ENCODE results near the gene VWA1.

Gene VWA1

DNA sequence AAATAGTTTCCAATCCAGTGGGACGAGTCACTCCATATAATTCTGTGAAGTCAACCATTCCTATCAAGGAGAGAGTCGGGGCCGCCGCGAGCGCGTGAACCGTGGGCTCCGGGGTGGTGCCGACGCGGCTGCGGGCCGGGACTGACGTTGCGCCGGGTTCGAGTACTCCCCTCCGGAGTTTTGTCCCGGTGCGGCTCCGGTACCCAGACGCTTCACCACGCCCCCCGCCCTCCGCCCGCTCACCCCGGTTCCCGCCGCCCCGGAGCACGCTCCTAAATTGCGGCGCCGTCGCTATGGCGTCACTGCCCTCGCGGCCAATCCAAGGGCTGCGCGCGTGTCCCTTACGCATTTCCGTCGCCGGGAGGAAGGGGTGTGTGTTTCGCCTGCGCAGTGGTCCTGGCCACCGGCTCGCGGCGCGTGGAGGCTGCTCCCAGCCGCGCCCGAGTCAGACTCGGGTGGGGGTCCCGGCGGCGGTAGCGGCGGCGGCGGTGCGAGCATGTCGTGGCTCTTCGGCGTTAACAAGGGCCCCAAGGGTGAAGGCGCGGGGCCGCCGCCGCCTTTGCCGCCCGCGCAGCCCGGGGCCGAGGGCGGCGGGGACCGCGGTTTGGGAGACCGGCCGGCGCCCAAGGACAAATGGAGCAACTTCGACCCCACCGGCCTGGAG is 36.0 kb downstream of the VWA1 start, which contains the start of gene ATAD3B (continued):
- TF ChIP-seq, protein P1, sequence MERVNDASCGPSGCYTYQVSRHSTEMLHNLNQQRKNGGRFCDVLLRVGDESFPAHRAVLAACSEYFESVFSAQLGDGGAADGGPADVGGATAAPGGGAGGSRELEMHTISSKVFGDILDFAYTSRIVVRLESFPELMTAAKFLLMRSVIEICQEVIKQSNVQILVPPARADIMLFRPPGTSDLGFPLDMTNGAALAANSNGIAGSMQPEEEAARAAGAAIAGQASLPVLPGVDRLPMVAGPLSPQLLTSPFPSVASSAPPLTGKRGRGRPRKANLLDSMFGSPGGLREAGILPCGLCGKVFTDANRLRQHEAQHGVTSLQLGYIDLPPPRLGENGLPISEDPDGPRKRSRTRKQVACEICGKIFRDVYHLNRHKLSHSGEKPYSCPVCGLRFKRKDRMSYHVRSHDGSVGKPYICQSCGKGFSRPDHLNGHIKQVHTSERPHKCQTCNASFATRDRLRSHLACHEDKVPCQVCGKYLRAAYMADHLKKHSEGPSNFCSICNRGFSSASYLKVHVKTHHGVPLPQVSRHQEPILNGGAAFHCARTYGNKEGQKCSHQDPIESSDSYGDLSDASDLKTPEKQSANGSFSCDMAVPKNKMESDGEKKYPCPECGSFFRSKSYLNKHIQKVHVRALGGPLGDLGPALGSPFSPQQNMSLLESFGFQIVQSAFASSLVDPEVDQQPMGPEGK (tag by site-specific recombination; IDR thresholded peaks at IDR 0.05): peak; percentile 86
- no peak for TF ChIP-seq GFI1B (tag by site-specific recombination; IDR thresholded peaks at IDR 0.05)
- peak; percentile 94 for TF ChIP-seq SP2 (tag by site-specific recombination; IDR thresholded peaks at IDR 0.05)
- TF ChIP-seq ZNF335 (tag by site-specific recombination; conservative IDR thresholded peaks at IDR 0.05): peak; percentile 59
- TF ChIP-seq ZNF560 (tag by site-specific recombination; IDR thresholded peaks at IDR 0.05; ENCODE audit: borderline replicate concordance): no peak
- peak; percentile 52; the same call in 1 of the 2 replicates for TF ChIP-seq GLIS2 (tag by site-specific recombination; IDR thresholded peaks at IDR 0.05)
- TF ChIP-seq, protein P2, sequence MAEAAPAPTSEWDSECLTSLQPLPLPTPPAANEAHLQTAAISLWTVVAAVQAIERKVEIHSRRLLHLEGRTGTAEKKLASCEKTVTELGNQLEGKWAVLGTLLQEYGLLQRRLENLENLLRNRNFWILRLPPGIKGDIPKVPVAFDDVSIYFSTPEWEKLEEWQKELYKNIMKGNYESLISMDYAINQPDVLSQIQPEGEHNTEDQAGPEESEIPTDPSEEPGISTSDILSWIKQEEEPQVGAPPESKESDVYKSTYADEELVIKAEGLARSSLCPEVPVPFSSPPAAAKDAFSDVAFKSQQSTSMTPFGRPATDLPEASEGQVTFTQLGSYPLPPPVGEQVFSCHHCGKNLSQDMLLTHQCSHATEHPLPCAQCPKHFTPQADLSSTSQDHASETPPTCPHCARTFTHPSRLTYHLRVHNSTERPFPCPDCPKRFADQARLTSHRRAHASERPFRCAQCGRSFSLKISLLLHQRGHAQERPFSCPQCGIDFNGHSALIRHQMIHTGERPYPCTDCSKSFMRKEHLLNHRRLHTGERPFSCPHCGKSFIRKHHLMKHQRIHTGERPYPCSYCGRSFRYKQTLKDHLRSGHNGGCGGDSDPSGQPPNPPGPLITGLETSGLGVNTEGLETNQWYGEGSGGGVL (tag by site-specific recombination; IDR thresholded peaks at IDR 0.05): peak; percentile 7; the same call in 1 of the 2 replicates
- TF ChIP-seq, protein P3, sequence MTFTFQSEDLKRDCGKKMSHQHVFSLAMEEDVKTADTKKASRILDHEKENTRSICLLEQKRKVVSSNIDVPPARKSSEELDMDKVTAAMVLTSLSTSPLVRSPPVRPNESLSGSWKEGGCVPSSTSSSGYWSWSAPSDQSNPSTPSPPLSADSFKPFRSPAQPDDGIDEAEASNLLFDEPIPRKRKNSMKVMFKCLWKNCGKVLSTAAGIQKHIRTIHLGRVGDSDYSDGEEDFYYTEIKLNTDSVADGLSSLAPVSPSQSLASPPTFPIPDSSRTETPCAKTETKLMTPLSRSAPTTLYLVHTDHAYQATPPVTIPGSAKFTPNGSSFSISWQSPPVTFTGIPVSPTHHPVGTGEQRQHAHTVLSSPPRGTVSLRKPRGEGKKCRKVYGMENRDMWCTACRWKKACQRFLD (tag by site-specific recombination; IDR thresholded peaks at IDR 0.05): peak; percentile 19; the same call in 1 of the 2 replicates
- TF ChIP-seq, protein P4, sequence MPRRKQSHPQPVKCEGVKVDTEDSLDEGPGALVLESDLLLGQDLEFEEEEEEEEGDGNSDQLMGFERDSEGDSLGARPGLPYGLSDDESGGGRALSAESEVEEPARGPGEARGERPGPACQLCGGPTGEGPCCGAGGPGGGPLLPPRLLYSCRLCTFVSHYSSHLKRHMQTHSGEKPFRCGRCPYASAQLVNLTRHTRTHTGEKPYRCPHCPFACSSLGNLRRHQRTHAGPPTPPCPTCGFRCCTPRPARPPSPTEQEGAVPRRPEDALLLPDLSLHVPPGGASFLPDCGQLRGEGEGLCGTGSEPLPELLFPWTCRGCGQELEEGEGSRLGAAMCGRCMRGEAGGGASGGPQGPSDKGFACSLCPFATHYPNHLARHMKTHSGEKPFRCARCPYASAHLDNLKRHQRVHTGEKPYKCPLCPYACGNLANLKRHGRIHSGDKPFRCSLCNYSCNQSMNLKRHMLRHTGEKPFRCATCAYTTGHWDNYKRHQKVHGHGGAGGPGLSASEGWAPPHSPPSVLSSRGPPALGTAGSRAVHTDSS (tag by site-specific recombination; IDR thresholded peaks at IDR 0.05): no peak
- TF ChIP-seq ZBTB21 (tag by site-specific recombination; IDR thresholded peaks at IDR 0.05): peak; percentile 99
- 0 out of 2 replicates have a peak, but pooled peaks have one; percentile 58 for TF ChIP-seq ZNF660 (tag by site-specific recombination; IDR thresholded peaks at IDR 0.05)
- TF ChIP-seq, protein P5, sequence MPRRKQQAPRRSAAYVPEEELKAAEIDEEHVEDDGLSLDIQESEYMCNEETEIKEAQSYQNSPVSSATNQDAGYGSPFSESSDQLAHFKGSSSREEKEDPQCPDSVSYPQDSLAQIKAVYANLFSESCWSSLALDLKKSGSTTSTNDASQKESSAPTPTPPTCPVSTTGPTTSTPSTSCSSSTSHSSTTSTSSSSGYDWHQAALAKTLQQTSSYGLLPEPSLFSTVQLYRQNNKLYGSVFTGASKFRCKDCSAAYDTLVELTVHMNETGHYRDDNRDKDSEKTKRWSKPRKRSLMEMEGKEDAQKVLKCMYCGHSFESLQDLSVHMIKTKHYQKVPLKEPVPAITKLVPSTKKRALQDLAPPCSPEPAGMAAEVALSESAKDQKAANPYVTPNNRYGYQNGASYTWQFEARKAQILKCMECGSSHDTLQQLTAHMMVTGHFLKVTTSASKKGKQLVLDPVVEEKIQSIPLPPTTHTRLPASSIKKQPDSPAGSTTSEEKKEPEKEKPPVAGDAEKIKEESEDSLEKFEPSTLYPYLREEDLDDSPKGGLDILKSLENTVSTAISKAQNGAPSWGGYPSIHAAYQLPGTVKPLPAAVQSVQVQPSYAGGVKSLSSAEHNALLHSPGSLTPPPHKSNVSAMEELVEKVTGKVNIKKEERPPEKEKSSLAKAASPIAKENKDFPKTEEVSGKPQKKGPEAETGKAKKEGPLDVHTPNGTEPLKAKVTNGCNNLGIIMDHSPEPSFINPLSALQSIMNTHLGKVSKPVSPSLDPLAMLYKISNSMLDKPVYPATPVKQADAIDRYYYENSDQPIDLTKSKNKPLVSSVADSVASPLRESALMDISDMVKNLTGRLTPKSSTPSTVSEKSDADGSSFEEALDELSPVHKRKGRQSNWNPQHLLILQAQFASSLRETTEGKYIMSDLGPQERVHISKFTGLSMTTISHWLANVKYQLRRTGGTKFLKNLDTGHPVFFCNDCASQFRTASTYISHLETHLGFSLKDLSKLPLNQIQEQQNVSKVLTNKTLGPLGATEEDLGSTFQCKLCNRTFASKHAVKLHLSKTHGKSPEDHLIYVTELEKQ (tag by site-specific recombination; IDR thresholded peaks at IDR 0.05; ENCODE audit: borderline replicate concordance): 0 out of 2 replicates have a peak, but pooled peaks have one; percentile 22
- peak; percentile 68; the same call in 1 of the 2 replicates for TF ChIP-seq ZNF391 (tag by site-specific recombination; IDR thresholded peaks at IDR 0.05; ENCODE audit: borderline replicate concordance, low read depth)
- no peak for TF ChIP-seq TRIM28 (IDR thresholded peaks at IDR 0.05; ENCODE audit: borderline replicate concordance, low read length)
- peak; percentile 48; the same call in 1 of the 2 replicates for TF ChIP-seq WT1 (tag by site-specific recombination; IDR thresholded peaks at IDR 0.05)
- peak; percentile 55; the same call in 1 of the 2 replicates for TF ChIP-seq KLF7 (tag by site-specific recombination; IDR thresholded peaks at IDR 0.05; ENCODE audit: borderline replicate concordance)
- peak; percentile 74 for TF ChIP-seq SP7 (tag by site-specific recombination; IDR thresholded peaks at IDR 0.05)
- TF ChIP-seq HOXA7 (CRISPR knock-in tag; IDR thresholded peaks at IDR 0.05; ENCODE audit: borderline replicate concordance): no peak
- TF ChIP-seq, protein P6, sequence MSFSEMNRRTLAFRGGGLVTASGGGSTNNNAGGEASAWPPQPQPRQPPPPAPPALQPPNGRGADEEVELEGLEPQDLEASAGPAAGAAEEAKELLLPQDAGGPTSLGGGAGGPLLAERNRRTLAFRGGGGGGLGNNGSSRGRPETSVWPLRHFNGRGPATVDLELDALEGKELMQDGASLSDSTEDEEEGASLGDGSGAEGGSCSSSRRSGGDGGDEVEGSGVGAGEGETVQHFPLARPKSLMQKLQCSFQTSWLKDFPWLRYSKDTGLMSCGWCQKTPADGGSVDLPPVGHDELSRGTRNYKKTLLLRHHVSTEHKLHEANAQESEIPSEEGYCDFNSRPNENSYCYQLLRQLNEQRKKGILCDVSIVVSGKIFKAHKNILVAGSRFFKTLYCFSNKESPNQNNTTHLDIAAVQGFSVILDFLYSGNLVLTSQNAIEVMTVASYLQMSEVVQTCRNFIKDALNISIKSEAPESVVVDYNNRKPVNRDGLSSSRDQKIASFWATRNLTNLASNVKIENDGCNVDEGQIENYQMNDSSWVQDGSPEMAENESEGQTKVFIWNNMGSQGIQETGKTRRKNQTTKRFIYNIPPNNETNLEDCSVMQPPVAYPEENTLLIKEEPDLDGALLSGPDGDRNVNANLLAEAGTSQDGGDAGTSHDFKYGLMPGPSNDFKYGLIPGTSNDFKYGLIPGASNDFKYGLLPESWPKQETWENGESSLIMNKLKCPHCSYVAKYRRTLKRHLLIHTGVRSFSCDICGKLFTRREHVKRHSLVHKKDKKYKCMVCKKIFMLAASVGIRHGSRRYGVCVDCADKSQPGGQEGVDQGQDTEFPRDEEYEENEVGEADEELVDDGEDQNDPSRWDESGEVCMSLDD (tag by site-specific recombination; IDR thresholded peaks at IDR 0.05): peak; percentile 81
- TF ChIP-seq KLF8 (tag by site-specific recombination; IDR thresholded peaks at IDR 0.05): peak; percentile 94
- TF ChIP-seq, protein P7, sequence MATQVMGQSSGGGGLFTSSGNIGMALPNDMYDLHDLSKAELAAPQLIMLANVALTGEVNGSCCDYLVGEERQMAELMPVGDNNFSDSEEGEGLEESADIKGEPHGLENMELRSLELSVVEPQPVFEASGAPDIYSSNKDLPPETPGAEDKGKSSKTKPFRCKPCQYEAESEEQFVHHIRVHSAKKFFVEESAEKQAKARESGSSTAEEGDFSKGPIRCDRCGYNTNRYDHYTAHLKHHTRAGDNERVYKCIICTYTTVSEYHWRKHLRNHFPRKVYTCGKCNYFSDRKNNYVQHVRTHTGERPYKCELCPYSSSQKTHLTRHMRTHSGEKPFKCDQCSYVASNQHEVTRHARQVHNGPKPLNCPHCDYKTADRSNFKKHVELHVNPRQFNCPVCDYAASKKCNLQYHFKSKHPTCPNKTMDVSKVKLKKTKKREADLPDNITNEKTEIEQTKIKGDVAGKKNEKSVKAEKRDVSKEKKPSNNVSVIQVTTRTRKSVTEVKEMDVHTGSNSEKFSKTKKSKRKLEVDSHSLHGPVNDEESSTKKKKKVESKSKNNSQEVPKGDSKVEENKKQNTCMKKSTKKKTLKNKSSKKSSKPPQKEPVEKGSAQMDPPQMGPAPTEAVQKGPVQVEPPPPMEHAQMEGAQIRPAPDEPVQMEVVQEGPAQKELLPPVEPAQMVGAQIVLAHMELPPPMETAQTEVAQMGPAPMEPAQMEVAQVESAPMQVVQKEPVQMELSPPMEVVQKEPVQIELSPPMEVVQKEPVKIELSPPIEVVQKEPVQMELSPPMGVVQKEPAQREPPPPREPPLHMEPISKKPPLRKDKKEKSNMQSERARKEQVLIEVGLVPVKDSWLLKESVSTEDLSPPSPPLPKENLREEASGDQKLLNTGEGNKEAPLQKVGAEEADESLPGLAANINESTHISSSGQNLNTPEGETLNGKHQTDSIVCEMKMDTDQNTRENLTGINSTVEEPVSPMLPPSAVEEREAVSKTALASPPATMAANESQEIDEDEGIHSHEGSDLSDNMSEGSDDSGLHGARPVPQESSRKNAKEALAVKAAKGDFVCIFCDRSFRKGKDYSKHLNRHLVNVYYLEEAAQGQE (tag by site-specific recombination; IDR thresholded peaks at IDR 0.05): no peak
